AG04450 (cell line): ENCODE measurements around the gene ADNP2. TPM values are rescaled to one million over a fixed set of nuclear protein-coding genes. Genes with fewer than 3 reads are reported as not detected.

Experiments
- CTCF ChIA-PET: fragments of 300-600, 350-600 bp; formaldehyde crosslinking; extraction: SDS; loops from one replicate; lab custom pipeline; 2022; ENCODE audit warnings: antibody characterized with exemption, inconsistent platforms; lab: Charles Lee
- POLR2A ChIA-PET: fragments of 350-600 bp; formaldehyde crosslinking; extraction: SDS; loops from one replicate; lab custom pipeline; 2021; ENCODE audit warnings: antibody characterized with exemption, inconsistent platforms; lab: Yijun Ruan, JAX
- DNase-seq: peaks from one replicate; pipeline ENCODE4 v3.0.0-alpha.2; 2011; ENCODE audit warnings: low read depth, low spot score
- H3K27ac ChIP-seq: one replicate; pipeline ENCODE4 v1.5.1; 2012; ENCODE audit warnings: low read depth, low read length, control low read depth
- H3K27me3 ChIP-seq: one replicate; pipeline ENCODE4 v1.6.0; 2012; ENCODE audit warnings: low read length; ENCODE audit not compliant: control insufficient read depth, insufficient read depth
- H3K4me3 ChIP-seq: 2 replicates; pipeline ENCODE4 v1.5.1; 2011; ENCODE audit warnings: mild to moderate bottlenecking, low read depth, low read length, control low read depth
- H3K9me3 ChIP-seq: 2 replicates; pipeline ENCODE4 v1.5.1; 2012; ENCODE audit warnings: low read length; ENCODE audit not compliant: control insufficient read depth, insufficient read depth
- CTCF ChIP-seq: IDR thresholded peaks from 2 replicates; pipeline ENCODE4 v1.5.1; 2011; ENCODE audit warnings: low read depth, low read length, control low read depth, inconsistent platforms
- polyA plus RNA-seq: library from polyadenylated mRNA; depleted of rRNA; stranded (reverse); fragments of >200 nt; gene quantifications from 2 replicates; pipeline ENCODE4 v1.2.3, GENCODE V29; 2011

The ADNP2 gene
- polyA plus RNA-seq, 1 experiment = 6.8 TPM

- CTCF ChIA-PET = interaction anchor here (1.0 kb wide), 1 partner anchor 10 kb away, joined by 3 read pairs; no protein-coding TSS in a partner anchor
- TF ChIP-seq CTCF = no peak
Measured at GRCh38 chr18:80180778-80181564, 71.9 kb downstream of the ADNP2 start.

DNA sequence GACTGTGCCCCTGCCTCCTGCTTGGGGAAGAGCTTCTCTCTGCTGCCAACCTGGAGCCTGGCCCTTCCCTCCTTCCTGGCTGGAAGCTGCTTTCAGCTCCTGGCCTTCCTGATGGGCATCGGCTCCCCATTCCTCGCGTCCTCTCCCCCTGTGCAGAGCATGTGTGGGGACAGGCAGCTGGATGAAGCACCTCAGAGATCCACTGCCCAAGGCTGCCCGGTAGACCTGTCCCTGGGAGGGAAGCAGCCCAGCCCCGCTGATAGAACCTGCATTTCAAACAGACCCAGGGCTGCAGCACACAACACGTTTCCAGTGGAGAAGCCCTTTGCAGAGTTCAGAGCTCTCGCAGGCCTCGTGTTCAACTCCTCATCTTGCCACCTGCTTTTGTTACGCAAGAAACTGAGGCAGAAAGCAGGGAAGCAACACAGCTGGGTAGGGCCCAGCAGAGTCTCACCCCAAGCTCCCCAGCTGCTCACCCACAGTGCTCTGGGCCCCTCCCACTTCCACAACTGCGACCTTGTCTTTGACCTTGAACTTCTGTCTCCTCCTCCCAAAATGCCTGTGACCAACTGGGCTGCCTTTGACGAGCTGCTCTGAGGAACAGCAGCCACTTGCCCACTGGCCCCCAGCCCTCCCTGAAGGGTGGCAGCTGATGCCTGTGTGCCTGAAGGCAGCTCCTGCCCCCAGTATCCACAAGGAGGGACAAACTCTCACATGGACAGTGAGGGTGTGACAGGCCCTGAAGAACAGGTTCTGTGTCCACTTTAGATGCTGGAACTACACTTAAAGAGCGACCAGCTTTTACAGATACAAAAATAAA is 72.8 kb downstream of the ADNP2 start:
- Histone ChIP-seq H3K4me3 (no peak overlapping the region), H3K9me3 (no peaks in the 10 kb centered on the region; the same call in 1 of the 2 replicates), H3K27ac (no peak overlapping the region), H3K27me3 (no peaks in the 10 kb centered on the region)
- ChIA-PET POLR2A (no interaction called here), CTCF (interaction anchor here (0.7 to 1.7 kb wide), 3 partner anchors 11 to 24 kb away, joined by 3 to 6 read pairs (median 5); no protein-coding TSS in a partner anchor)
- DNase-seq = no peak
- no peak for TF ChIP-seq CTCF

More at GRCh38 chr18:80180778-80181564, 71.9 kb downstream of the ADNP2 start:
- POLR2A ChIA-PET = no interaction called here
- Histone ChIP-seq H3K27ac (no peak overlapping the region), H3K9me3 (no peaks in the 10 kb centered on the region; the same call in 1 of the 2 replicates), H3K27me3 (no peaks in the 10 kb centered on the region), H3K4me3 (no peak overlapping the region)
- DNase-seq = no peak

DNA sequence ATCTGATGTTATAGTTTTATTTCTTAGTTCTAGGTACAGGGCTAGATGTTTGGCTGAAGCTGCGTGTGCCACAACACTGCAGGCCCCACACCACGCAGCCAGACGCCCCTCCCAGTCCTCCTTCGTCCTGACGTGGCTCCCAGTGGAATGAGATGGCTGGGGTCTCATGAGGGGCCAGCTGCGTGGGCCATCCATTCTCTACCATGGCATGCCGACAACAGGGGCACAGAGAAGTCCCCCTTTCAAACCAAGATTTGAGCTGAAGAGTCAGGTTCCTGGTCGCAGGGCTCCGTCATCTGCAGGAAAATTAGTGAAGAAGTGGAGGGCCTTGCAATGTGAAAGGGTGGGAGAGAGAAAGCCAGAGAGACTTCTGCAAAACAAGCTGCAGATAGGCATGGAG is 73.8 kb downstream of the ADNP2 start:
- no peak overlapping the region for H3K4me3 ChIP-seq
- H3K27me3 ChIP-seq = no peaks in the 10 kb centered on the region
- no peak overlapping the region for H3K27ac ChIP-seq
- no peak for TF ChIP-seq CTCF
- no peak for DNase-seq
- ChIA-PET POLR2A (no interaction called here), CTCF (interaction anchor here (0.7 to 1.7 kb wide), 3 partner anchors 12 to 25 kb away, joined by 3 to 6 read pairs (median 5); no protein-coding TSS in a partner anchor)
- no peaks in the 10 kb centered on the region; the same call in 1 of the 2 replicates for H3K9me3 ChIP-seq

DNA sequence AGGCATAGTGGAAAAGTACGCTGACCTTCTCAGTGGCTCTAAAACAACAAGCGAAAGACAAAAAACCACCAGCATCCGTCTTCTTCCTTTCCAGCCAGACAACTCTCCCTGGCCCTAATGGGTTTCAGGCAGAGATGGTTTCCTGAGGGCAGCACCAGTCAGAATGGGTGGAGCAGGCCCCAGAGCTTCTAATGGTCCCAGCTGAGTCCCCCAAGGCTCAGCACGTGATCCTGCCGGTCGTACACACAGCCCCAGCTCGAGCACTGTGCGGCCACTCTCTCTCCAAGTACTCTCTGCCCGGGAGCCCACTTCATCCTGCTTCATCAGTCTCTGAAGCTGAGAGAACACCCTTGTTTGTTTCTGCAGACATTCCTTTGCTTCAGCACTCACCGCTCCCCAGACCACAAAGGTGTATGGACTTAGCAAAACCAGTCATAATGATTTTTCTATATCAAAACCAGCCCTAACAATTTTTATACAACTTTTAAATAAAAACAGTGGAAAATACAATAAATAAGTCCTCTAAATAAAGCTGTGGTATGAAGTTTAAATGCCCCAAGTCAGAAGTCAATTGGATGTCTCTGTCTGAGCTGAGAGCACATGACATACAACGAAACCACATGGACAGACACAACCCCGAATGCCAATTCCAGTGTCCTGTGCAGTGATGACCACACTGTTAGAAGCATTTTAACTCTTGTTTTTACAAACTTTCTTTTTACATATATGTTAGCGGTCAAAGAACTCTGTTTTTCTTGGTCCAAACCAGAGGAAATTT is 74.4 kb downstream of the ADNP2 start:
- DNase-seq = no peak
- CTCF ChIA-PET = interaction anchor here (0.7 to 1.7 kb wide), 2 partner anchors 24 to 26 kb away, joined by 4 to 6 read pairs; no protein-coding TSS in a partner anchor
- no peaks in the 10 kb centered on the region; the same call in 1 of the 2 replicates for H3K9me3 ChIP-seq
- POLR2A ChIA-PET = no interaction called here
- no peak overlapping the region for H3K4me3 ChIP-seq
- no peak overlapping the region for H3K27ac ChIP-seq
- no peak for TF ChIP-seq CTCF
- H3K27me3 ChIP-seq = no peaks in the 10 kb centered on the region
